GDM1 (cell line): ENCODE measurements around the gene EPS8.
"Not testable (repeated sequence)": the region's sequence is repeated elsewhere in the genome, so short reads cannot be mapped to it uniquely, and the experiment has no call there.

ENCODE experiments used
- DNase-seq: peaks from one replicate; lab custom pipeline; 2025; lab: John Stamatoyannopoulos, UW

The EPS8 gene

GRCh38 chr12:15797818-15798217, 8.6 kb upstream of the EPS8 start:
- no peak for DNase-seq

DNA sequence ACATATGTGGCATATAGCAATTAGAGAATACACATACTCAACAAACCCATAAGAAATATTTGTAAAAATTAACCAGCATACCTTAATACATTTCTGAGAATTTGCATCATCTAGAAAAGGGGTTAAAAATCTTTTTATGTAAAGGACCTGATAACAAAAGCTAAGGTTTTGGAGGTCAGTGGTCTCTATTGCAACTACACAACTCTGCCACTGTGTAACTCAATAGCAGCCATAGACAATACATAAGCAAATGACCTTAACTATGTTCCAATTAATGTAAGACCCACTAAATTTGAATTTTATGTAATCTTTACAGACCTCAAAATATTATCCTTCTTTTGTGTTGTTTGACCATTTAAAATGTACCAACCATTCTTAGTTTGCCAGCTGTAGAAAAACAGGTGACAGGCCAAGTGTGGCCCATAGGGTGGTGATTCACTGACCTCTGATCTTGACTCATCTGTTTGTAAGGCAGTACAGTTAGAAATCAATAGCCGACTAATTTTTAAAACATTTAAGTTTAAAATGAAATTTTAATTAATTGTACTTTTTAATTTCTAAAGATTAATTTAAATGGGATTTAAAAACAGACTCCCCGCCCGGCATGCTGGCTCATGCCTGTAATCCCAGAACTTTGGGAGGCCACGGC, 7.4 kb upstream of the EPS8 start:
- no peak for DNase-seq

GRCh38 chr12:15794836-15795235, 5.6 kb upstream of the EPS8 start:
- DNase-seq, result no peak

DNA sequence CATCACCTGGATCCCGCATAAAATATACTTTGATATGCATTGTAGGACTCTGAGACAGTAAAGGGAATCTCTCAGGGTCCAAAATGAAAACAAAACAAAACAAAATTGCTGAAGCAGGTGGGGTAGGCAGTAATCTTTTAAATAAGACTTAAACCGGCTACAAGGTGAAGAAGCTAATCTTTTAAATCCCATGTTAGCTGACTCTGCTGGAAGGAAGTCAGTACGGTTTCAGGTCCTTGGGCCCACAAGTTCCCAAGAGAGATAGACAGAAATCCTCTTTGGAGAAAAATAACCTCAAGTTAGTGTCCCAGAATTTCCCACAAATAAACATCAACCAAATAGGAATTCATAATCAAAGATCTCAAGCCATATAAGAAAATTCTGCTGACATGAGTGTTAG, 5.0 kb upstream of the EPS8 start:
- DNase-seq, result no peak

- no peak for DNase-seq
These were observed 662 bp downstream of the EPS8 start for GRCh38 chr12:15788233-15789219.

DNA sequence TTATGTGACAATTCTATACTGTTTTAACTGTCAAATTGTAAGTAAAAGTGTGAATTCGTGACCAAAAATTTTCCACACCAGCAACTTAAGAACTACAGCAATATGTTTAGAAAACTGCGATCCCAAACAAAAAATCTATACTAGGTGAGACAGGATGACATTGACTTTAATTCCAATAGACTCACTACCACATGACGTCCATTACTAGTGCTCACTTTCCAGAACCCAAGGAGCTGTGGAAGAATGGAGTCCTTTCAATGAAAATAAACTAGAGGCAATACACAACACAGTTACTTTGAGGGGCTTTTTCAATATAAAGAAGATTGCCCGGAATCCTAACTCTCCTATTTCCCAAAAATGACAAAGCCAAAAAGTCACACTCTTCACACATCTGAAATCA, 1.4 kb downstream of the EPS8 start:
- no peak for DNase-seq

- no peak for DNase-seq
These were observed 2.4 kb downstream of the EPS8 start for GRCh38 chr12:15786772-15787171.

DNA sequence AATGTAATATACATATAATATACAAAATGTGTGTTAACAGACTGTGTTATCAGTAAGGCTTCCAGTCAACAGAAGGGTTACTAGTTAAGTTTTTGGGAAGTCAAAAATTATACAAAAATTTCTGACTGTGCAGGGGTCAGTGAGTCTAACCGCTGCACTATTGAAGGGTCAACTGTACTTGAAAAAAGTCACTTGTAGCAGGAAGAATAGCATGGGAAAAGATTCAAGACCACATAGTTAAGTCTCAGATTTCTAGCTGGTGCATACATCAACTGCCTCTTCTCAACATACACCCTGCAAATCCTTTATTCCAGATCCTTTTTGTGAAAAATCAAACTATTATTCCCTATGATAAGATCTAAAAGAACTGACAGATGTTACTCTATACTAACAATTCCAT, 5.9 kb downstream of the EPS8 start:
- no peak for DNase-seq

DNA sequence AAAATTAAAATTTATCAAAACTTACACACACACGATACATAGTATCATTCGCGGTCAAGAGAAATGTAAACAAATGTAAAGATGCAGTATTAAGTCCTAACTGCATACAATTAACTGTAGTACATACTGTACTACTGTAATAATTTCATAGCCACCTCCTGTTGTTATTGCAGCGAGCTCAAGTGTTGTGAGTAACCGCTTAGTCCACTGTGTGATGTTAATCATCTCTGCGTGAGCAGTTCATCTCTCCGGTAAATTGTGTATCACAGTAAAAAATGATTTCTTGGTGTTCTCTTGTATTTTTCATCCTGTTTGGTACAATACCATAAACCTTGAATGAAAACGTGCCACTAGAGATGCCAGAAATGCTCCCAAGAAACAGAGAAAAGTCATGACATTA, 6.5 kb downstream of the EPS8 start:
- no peak for DNase-seq

GRCh38 chr12:15779925-15780324, 9.3 kb downstream of the EPS8 start:
- DNase-seq, result no peak

- no peak for DNase-seq
These were observed 11.1 kb downstream of the EPS8 start for GRCh38 chr12:15778126-15778525.

DNA sequence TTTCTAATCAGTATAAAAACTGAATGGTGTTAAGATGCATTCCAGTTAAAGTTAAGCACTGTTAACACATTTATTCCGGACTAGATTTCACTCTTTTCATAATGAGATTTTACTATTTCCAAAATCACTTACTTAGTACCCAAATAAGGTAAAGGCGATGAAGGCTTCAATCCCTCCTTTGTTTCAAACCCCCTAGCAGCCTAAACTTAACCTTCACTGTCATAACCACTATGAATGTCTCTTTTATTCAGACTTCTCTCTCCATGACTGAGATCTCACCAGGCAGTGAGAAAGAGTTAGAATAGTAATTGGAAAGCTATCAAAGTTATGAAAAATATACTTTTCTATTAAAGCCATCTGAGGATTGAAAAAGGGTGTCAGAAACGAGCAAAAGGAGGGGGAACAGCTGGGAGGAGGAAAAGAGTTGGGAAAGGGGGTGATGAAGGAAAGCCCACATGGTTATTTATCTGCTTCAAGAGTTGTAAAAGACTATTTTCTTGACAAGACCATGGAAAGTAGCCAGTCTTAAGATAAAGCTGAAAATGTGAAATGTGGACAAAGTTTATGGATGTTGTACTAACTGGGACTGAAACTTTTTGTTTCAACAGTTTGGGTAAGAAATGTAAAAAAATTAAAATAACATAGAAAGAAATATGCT, 11.7 kb downstream of the EPS8 start:
- DNase-seq, result no peak

DNA sequence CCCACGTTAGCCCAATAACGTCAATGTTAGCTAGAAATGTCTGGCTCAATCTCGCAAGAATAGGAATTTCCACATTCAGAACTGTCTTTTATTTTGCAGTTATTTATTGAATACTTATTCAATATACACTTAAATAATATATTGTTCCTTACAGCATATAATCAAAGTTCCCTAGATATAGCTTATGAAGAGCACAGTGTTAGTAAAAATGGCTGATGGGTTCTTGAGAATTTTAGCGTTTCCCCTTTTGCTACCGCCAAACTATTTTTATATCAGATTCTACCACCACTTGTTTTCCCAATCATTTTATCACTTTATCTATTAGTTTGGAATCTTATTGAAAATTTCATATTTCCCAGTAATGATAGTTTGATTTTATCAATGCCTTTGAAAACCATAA, 12.7 kb downstream of the EPS8 start:
- no peak for DNase-seq

DNA sequence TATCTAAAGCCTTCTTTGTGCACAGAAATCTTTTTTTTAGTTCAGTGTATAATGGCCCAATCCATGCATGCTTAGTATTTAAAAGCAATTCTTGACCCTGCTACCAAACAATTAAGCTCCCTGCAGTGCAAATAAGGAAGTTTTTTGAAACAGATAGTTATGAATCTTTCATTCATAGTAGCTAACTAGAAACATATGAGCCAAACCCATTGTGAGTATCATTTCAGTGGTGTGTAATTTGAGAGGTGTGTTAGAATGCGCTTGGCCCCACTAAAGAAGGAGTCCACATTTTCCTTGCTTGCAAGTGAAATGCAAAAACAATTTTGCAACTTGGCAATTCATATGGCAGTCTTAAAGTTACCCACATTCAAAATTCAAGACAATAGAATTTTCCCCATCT, 14.4 kb downstream of the EPS8 start:
- no peak for DNase-seq

DNA sequence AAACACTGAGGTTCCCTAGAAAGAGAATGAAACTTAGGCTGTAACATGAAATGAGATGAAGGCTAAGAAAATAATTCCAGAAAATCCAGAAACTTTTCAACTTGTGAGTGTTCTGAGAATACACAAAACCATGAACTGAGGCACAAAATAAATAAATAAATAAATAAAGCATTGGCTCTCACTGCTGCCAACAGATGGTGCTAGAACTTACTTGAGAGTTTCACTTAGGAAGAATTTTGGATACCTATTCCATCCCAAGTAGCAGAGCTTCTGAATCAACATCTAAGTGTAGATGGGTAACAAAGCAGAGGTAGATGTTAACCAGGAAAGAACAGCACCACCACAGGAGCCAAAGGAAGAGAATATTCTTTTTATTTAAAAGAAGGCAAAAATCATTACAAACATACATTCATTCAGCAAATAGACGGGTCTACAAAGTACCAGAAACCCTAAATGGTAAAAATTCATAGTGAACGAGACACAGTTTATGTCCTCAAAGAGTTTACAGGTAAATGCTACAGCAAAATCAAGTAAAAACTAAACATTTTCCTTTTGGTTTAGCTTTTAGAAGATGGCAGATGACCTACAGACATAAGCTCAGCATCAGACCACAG, 16.7 kb downstream of the EPS8 start:
- DNase-seq, result no peak

DNA sequence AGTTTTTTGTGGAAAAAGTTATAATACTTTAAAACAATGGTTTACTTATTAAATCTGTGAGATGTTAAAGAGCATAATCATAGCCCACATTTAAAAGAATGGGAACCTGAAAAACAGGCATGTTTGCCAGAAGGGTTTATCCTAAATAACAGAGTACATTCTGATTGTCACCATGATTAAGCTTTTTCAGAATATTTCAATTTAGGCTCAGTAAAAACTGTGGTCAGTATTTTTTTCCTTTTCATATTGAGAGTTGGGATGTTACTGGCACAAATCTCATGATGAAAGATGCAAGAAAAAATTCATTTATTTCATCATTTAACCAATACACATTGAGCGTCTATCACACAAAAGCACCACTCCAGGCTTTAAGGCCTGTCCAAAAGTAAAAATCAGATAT, 18.6 kb downstream of the EPS8 start:
- DNase-seq, result no peak

- DNase-seq, result no peak
These were observed 19.2 kb downstream of the EPS8 start for GRCh38 chr12:15770021-15770420.

DNA sequence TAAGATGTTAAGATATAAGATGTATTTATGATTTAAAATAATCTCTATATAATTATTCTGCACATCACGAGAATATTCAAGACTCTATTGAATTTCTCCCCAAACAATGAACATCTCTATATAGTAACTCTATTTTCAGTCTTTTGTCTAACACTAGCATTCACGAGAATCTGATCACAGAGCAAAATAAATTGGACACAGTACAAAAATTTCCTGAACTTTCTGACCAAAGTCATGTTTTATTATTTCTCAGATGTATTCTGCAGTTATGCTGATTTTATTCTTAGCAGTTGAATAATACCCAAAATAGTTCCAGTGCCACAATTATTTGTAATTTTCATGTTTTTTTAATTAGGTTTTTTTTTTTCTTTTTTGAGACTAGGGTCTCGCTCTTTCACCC, 19.6 kb downstream of the EPS8 start:
- DNase-seq, result no peak

DNA sequence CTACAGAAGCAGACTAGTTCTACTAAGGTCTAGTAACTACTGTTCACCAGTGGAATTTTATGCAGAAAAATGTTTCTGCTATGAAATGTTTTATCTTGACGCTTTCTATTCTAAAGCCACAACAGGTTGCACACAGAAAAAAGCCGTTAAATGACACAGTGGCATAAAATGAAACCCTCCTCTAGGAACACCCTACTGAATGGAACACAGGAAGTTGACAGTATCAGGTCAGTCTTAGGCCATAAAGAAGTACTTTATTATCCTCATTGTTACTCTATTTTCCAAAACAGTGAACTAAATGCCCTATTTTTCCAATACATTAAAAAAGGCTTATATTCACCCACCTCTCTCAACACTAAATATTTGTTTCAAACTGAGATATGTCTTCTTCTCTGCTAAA, 21.9 kb downstream of the EPS8 start:
- no peak for DNase-seq

DNA sequence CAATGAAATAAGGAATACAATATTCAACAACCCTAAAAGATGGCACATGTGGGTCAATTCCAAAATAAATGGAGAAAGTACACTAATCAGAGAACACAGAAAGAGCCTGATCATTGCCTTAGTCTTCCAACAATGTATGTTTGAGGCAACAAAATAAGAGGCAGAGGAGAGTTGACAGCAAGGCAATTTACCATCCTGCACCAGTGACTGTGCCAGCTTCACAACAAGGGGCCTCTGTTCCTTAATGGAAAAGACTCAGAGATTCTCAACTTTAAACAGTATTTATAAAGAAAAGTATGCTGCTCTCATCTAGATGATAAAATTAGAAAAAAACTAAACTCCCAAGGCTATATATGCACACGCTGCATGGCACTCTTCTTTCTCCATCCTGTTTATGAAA, 25.9 kb downstream of the EPS8 start:
- DNase-seq, result no peak

DNA sequence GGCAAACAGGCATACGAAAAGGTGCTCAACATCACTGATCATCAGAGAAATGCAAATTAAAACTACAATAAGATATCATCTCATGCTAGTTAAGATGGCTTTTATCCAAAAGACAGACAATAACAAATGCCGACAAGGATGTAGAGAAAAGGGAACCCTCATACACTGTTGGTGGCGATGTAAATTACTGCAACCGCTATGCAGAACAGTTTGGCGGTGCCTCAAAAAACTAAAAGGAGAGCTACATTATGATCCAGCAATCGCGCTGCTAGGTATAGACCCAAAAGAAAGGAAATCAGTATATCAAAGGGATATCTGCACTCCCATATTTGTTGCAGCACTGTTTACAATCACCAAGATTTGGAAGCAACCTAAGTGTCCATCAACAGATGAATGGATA, 27.0 kb downstream of the EPS8 start:
- DNase-seq, result not testable (repeated sequence)

DNA sequence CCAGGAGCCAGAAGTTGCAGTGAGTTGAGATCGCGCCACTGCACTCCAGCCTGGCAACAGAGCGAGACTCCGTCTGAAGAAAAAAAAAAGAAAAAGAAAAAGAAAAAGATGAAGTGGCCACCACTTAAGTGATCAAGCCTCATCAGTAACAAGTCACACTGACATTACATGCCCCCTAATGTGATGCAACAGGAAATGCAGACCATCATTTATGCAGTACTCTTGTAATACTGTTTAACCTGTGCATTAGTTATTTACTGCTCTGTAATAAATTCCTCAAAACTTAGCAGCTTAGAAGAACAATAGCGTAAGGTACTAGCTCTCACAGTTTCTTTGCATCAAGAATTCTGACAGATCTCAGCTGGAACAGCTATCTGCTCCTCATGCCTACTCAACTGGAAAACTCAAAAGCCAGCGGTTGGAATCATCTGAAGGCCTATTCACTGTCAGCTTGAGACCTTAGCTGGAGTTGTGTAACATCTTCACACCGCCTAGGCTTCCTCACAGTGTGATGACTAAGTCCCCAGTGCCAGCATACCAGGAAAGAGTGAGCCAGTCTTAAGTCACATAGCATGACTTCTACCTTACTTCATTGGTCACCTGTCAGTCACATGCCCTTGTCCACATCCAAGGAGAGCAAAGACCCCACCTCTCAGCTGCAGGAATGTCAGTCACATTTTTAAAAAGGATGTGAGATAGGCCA, 31.5 kb downstream of the EPS8 start:
- no peak for DNase-seq
